ENCODE results near the gene MAGED2. TPM values are rescaled to one million over a fixed set of nuclear protein-coding genes. Genes with fewer than 3 reads are reported as not detected.

Gene MAGED2
- total RNA-seq, 4 donors from 2014 or later: 32.9 to 215 (median 67.4) TPM

GRCh38 chrX:54820737-54821136 is 13.2 kb downstream of the MAGED2 start:
- DNase-seq: no peak
- Histone ChIP-seq H3K27ac (no peak overlapping the region), H3K9me3 (no peaks in the 10 kb centered on the region), H3K4me1 (no peaks in the 10 kb centered on the region), H3K27me3 (no peaks in the 10 kb centered on the region), H3K4me3 (no peak overlapping the region), H3K36me3 (no peaks in the 10 kb centered on the region)
- 69% methylated on average over 6 of the region's 7 CpGs; no CpG with 5 or more reads in 1 of the 2 donors for WGBS, 2 donors (ENCODE audit: low coverage in 1 of 2)
- TF ChIP-seq, protein P1, sequence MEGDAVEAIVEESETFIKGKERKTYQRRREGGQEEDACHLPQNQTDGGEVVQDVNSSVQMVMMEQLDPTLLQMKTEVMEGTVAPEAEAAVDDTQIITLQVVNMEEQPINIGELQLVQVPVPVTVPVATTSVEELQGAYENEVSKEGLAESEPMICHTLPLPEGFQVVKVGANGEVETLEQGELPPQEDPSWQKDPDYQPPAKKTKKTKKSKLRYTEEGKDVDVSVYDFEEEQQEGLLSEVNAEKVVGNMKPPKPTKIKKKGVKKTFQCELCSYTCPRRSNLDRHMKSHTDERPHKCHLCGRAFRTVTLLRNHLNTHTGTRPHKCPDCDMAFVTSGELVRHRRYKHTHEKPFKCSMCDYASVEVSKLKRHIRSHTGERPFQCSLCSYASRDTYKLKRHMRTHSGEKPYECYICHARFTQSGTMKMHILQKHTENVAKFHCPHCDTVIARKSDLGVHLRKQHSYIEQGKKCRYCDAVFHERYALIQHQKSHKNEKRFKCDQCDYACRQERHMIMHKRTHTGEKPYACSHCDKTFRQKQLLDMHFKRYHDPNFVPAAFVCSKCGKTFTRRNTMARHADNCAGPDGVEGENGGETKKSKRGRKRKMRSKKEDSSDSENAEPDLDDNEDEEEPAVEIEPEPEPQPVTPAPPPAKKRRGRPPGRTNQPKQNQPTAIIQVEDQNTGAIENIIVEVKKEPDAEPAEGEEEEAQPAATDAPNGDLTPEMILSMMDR (IDR thresholded peaks at IDR 0.05): no peak
- TF ChIP-seq EP300 (IDR thresholded peaks at IDR 0.05; ENCODE audit: low read depth) (no peak), POLR2A (IDR thresholded peaks at IDR 0.05) (no peak), POLR2AphosphoS5 (IDR thresholded peaks at IDR 0.05) (no peak)
- intact Hi-C loops (cut with DNase I; ENCODE audit: low total_unique reads): no loop called here
- in situ Hi-C loops (cut with MboI; ENCODE audit: low pct_ligation_motif_present in 1 of 4, low pct_unique_long_range_greater_than_20kb in 1 of 4, low sequenced_read_pairs in 3 of 4): loop anchor here in 2 of 4 donors (25.0 kb wide), 2 partner anchors 183 to 383 kb away; partner anchors contain the start of gene TSR2 (in 1 of the 2)

- no peak for DNase-seq
- 66% methylated on average over 2 of the region's 2 CpGs; no CpG with 5 or more reads in 1 of the 2 donors for WGBS, 2 donors (ENCODE audit: low coverage in 1 of 2)
Measured at GRCh38 chrX:54821310-54821709, 13.8 kb downstream of the MAGED2 start.

DNA sequence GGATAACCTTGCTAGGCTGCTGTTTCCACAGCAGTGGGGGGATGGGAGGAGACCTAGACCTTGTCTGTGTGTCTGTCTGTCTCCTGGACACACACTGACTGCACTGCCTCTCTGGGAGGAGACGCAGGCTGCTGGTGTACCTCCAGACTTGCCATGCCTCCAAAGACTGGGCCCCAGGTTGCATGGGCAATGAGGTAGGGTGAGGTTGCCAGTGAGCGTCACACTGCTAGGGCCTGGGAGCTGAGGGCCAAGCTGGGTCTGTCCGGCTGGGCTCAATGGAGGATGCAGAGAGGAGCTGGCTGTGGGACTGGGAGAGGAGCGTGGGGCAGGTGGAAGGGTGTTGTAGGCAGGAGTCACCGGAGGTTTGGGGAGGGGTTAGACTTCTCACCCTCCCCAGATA is 16.6 kb downstream of the MAGED2 start:
- no peak for DNase-seq
- Histone ChIP-seq H3K27ac (no peak overlapping the region), H3K9me3 (no peaks in the 10 kb centered on the region), H3K27me3 (no peaks in the 10 kb centered on the region), H3K36me3 (no peaks in the 10 kb centered on the region), H3K4me1 (no peaks in the 10 kb centered on the region), H3K4me3 (no peak overlapping the region)
- in situ Hi-C loops (cut with MboI; ENCODE audit: low pct_ligation_motif_present in 1 of 4, low pct_unique_long_range_greater_than_20kb in 1 of 4, low sequenced_read_pairs in 3 of 4): loop anchor here in 2 of 4 donors (25.0 kb wide), 2 partner anchors 187 to 387 kb away; partner anchors contain the start of gene TSR2 (in 1 of the 2)
- TF ChIP-seq, protein P1 (IDR thresholded peaks at IDR 0.05): no peak
- TF ChIP-seq POLR2AphosphoS5 (IDR thresholded peaks at IDR 0.05) (no peak), POLR2A (IDR thresholded peaks at IDR 0.05) (no peak), EP300 (IDR thresholded peaks at IDR 0.05; ENCODE audit: low read depth) (no peak)
- intact Hi-C loops (cut with DNase I; ENCODE audit: low total_unique reads): no loop called here
- 85% methylated on average over 4 of the region's 5 CpGs; no CpG with 5 or more reads in 1 of the 2 donors for WGBS, 2 donors (ENCODE audit: low coverage in 1 of 2)

More at GRCh38 chrX:54821310-54821709, 13.8 kb downstream of the MAGED2 start:
- intact Hi-C loops (cut with DNase I; ENCODE audit: low total_unique reads) (no loop called here), in situ Hi-C loops (cut with MboI; ENCODE audit: low pct_ligation_motif_present in 1 of 4, low pct_unique_long_range_greater_than_20kb in 1 of 4, low sequenced_read_pairs in 3 of 4) (loop anchor here in 2 of 4 donors (25.0 kb wide), 2 partner anchors 184 to 384 kb away; partner anchors contain the start of gene TSR2 (in 1 of the 2))
- no peak overlapping the region for H3K4me3 ChIP-seq
- no peaks in the 10 kb centered on the region for H3K36me3 ChIP-seq
- H3K27ac ChIP-seq: no peak overlapping the region
- H3K4me1 ChIP-seq: no peaks in the 10 kb centered on the region
- no peaks in the 10 kb centered on the region for H3K9me3 ChIP-seq
- H3K27me3 ChIP-seq: no peaks in the 10 kb centered on the region
- TF ChIP-seq, protein P1 (IDR thresholded peaks at IDR 0.05): no peak
- TF ChIP-seq EP300 (IDR thresholded peaks at IDR 0.05; ENCODE audit: low read depth) (no peak), POLR2AphosphoS5 (IDR thresholded peaks at IDR 0.05) (no peak), POLR2A (IDR thresholded peaks at IDR 0.05) (no peak)

GRCh38 chrX:54824722-54825121 is 17.2 kb downstream of the MAGED2 start:
- DNase-seq: no peak
- in situ Hi-C loops (cut with MboI; ENCODE audit: low pct_ligation_motif_present in 1 of 4, low pct_unique_long_range_greater_than_20kb in 1 of 4, low sequenced_read_pairs in 3 of 4): loop anchor here in 2 of 4 donors (25.0 kb wide), 2 partner anchors 187 to 387 kb away; partner anchors contain the start of gene TSR2 (in 1 of the 2)
- TF ChIP-seq, protein P1 (IDR thresholded peaks at IDR 0.05): no peak
- TF ChIP-seq POLR2A (IDR thresholded peaks at IDR 0.05) (no peak), POLR2AphosphoS5 (IDR thresholded peaks at IDR 0.05) (no peak), EP300 (IDR thresholded peaks at IDR 0.05; ENCODE audit: low read depth) (no peak)
- Histone ChIP-seq H3K9me3 (no peaks in the 10 kb centered on the region), H3K27me3 (no peaks in the 10 kb centered on the region), H3K4me1 (no peaks in the 10 kb centered on the region), H3K4me3 (no peak overlapping the region), H3K36me3 (no peaks in the 10 kb centered on the region), H3K27ac (no peak overlapping the region)
- 75 to 100% methylated on average over 1 to 6 of the region's 8 CpGs for WGBS, 2 donors (ENCODE audit: low coverage in 1 of 2)
- intact Hi-C loops (cut with DNase I; ENCODE audit: low total_unique reads): no loop called here

Data from transverse colon (tissue), 4 donors.